HepG2 (cell line): Measurements from ENCODE around the gene SPN. TPM values are rescaled to one million over a fixed set of nuclear protein-coding genes. Genes with fewer than 3 reads are reported as not detected.

Experiments
- ATAC-seq: fragments of 200-7000 bp; cut with Tn5 transposase; 3 replicates; pipeline ENCODE4 v1.9.1; 2020; ENCODE audit warnings: mild to moderate bottlenecking, moderate library complexity
- BruUV-seq: library from RNA; stranded (reverse); fragments of 400-500 nt; replicated peaks from 2 replicates; lab custom pipeline; 2021; lab: Mats Ljungman, UMichigan
- CTCF ChIA-PET: fragments of 300-600 bp; formaldehyde crosslinking; extraction: SDS; loops from one replicate; lab custom pipeline; 2021; ENCODE audit warnings: low total read pairs, inconsistent platforms, low intra/inter-chr PET ratio; lab: Yijun Ruan, JAX
- POLR2A ChIA-PET: fragments of 350-600 bp; sonication (Branson Sonifier 250); formaldehyde crosslinking; loops from one replicate; lab custom pipeline; 2020; ENCODE audit warnings: antibody characterized with exemption, inconsistent platforms; lab: Yijun Ruan, JAX
- DNase-seq: peaks from one replicate; pipeline ENCODE4 v3.0.0-alpha.2; 2015; ENCODE audit warnings: low spot score
- FAIRE-seq: peaks from 3 replicates; lab custom pipeline; 2011; peaks lifted over from hg19 to GRCh38; lab: Jason Lieb, UNC
- H2AFZ ChIP-seq: one replicate; pipeline ENCODE4 v1.6.1; 2011; ENCODE audit warnings: low read length, inconsistent platforms
- H3K27ac ChIP-seq: fragments of 300-600 bp; 3 replicates; pipeline ENCODE4 v1.8.0; 2011; ENCODE audit warnings: mixed run types, mild to moderate bottlenecking, mixed read lengths, low read length, inconsistent platforms; ENCODE audit not compliant: insufficient read depth; ENCODE audit errors: extremely low read length
- H3K27me3 ChIP-seq, 2 experiments: fragments of 200-600 bp in 1 of 2; 2 replicates in 1 of 2; 3 replicates in 1 of 2; pipeline versions ENCODE4 v1.6.0 to v1.8.0; 2011; ENCODE audit warnings: low read length in 2 of 2, mild to moderate bottlenecking in 2 of 2, moderate library complexity in 2 of 2, inconsistent platforms in 1 of 2; ENCODE audit not compliant: insufficient read depth in 2 of 2, control insufficient read depth in 1 of 2
- H3K36me3 ChIP-seq, 2 experiments: fragments of 200-600 bp in 1 of 2; replicated peaks in 1 of 2; 2 replicates in 1 of 2; 3 replicates in 1 of 2; pipeline versions ENCODE4 v1.5.1 to v1.8.0; 2011; ENCODE audit warnings: low read length in 2 of 2, inconsistent platforms in 1 of 2; ENCODE audit not compliant: insufficient read depth in 2 of 2, control insufficient read depth in 1 of 2
- H3K4me1 ChIP-seq: 2 replicates; pipeline ENCODE4 v1.5.1; 2012; ENCODE audit warnings: low read length, inconsistent platforms; ENCODE audit not compliant: insufficient read depth
- H3K4me2 ChIP-seq: 2 replicates; pipeline ENCODE4 v1.6.0; 2011; ENCODE audit warnings: low read depth, low read length, inconsistent platforms
- H3K4me3 ChIP-seq, 3 experiments: fragments of 200-600 bp in 1 of 3; sonication (generic), shearing (Covaris generic) in 1 of 3; replicated peaks in 1 of 3; 2 replicates each; pipeline ENCODE4 v1.5.1; 2011 to 2016; ENCODE audit warnings: low read length in 3 of 3, inconsistent platforms in 2 of 3, low read depth in 2 of 3, mild to moderate bottlenecking in 2 of 3, control low read depth in 1 of 3, mixed read lengths in 1 of 3; ENCODE audit not compliant: insufficient read depth in 1 of 3
- H3K79me2 ChIP-seq: one replicate; pipeline ENCODE4 v1.6.1; 2011; ENCODE audit warnings: low read length, inconsistent platforms; ENCODE audit not compliant: insufficient read depth
- H3K9ac ChIP-seq: 2 replicates; pipeline ENCODE4 v1.6.0; 2011; ENCODE audit warnings: mild to moderate bottlenecking, low read depth, low read length, inconsistent platforms; ENCODE audit not compliant: insufficient read depth
- H3K9me3 ChIP-seq: 2 replicates; pipeline ENCODE4 v1.5.1; 2012; ENCODE audit warnings: mild to moderate bottlenecking, low read length
- H4K20me1 ChIP-seq: 2 replicates; pipeline ENCODE4 v1.6.0; 2011; ENCODE audit warnings: inconsistent platforms, mild to moderate bottlenecking, low read length, moderate library complexity; ENCODE audit not compliant: insufficient read depth
- CREB1 ChIP-seq, 2 experiments: fragments of 450-650 bp in 1 of 2; IDR thresholded peaks; 2 replicates each; pipeline ENCODE4 v1.6.1; 2016 to 2017; ENCODE audit warnings: control low read depth in 1 of 2, mild to moderate bottlenecking in 1 of 2, missing compliant biosample characterization in 1 of 2, missing genetic modification characterization in 1 of 2
- DDIT3 ChIP-seq: sonication (generic); formaldehyde crosslinking; IDR thresholded peaks from 2 replicates; pipeline ENCODE4 v1.4.0; 2020; ENCODE audit warnings: mild to moderate bottlenecking, missing genetic modification reagents
- ELF3 ChIP-seq: IDR thresholded peaks from 2 replicates; pipeline ENCODE4 v1.6.1; 2016; ENCODE audit warnings: missing genetic modification reagents, missing compliant biosample characterization
- MAFK ChIP-seq, 2 experiments: IDR thresholded peaks in 1 of 2; conservative IDR thresholded peaks in 1 of 2; 2 replicates each; pipeline ENCODE4 v1.6.1; 2011; ENCODE audit warnings: improper control_type of control experiment in 2 of 2, low read length in 2 of 2
- MTA3 ChIP-seq: sonication (generic); formaldehyde crosslinking; IDR thresholded peaks from 2 replicates; pipeline ENCODE4 v1.4.0; 2020; ENCODE audit warnings: missing genetic modification reagents
- YEATS4 ChIP-seq: sonication (generic); formaldehyde crosslinking; IDR thresholded peaks from 2 replicates; pipeline ENCODE4 v1.4.0; 2020; ENCODE audit warnings: missing genetic modification reagents, borderline replicate concordance
- ZFP41 ChIP-seq: sonication (generic); formaldehyde crosslinking; IDR thresholded peaks from 2 replicates; pipeline ENCODE4 v1.4.0; 2020; ENCODE audit warnings: mild to moderate bottlenecking, missing genetic modification reagents, borderline replicate concordance
- ZMYM4 ChIP-seq: sonication (generic); formaldehyde crosslinking; IDR thresholded peaks from 2 replicates; pipeline ENCODE4 v1.8.1; 2023; ENCODE audit warnings: mild to moderate bottlenecking, missing genetic modification reagents
- ZNF567 ChIP-seq: sonication (generic); formaldehyde crosslinking; IDR thresholded peaks from 2 replicates; pipeline ENCODE4 v1.8.1; 2023; ENCODE audit warnings: mild to moderate bottlenecking, missing genetic modification reagents, borderline replicate concordance
- ZNF781 ChIP-seq: sonication (generic); formaldehyde crosslinking; IDR thresholded peaks from 2 replicates; pipeline ENCODE4 v1.5.1; 2020; ENCODE audit warnings: borderline replicate concordance, mild to moderate bottlenecking, missing genetic modification reagents; ENCODE audit errors: not compliant biosample characterization
- ZNF782 ChIP-seq: sonication (generic); formaldehyde crosslinking; IDR thresholded peaks from 2 replicates; pipeline ENCODE4 v1.4.0; 2020; ENCODE audit warnings: missing genetic modification reagents, mild to moderate bottlenecking, borderline replicate concordance
- WGBS: methylation state at CpG from one replicate; pipeline ENCODE4 v1.1.6; 2017; ENCODE audit warnings: low lambda C conversion rate; 5-methylcytosine and 5-hydroxymethylcytosine counted together
- in situ Hi-C: cut with HindIII; loops from 2 replicates; pipeline ENCODE4 v1.10.0; 2017; ENCODE audit warnings: low pct_unique_long_range_greater_than_20kb; ENCODE audit not compliant: extremely low pct_ligation_motif_present
- intact Hi-C: fragments of 100-400 bp; cut with micrococcal nuclease; formaldehyde crosslinking; loops from one replicate; pipeline ENCODE4 v1.10.0; 2022; ENCODE audit not compliant: unreplicated experiment
- polyA plus RNA-seq, 8 experiments: library from polyadenylated mRNA; depleted of rRNA in 3 of 8; stranded (reverse) in 7 of 8; unstranded in 1 of 8; fragments of >200 nt; fragmentation: Illumina TruSeq in 4 of 8; extraction: Trizol in 4 of 8; gene quantifications; 2 replicates each; pipeline versions ENCODE4 v1.2.1 to v1.2.3, GENCODE V29; 2011 to 2016; ENCODE audit warnings: low read depth in 4 of 8, missing spikeins in 1 of 8, mixed read lengths in 1 of 8; ENCODE audit not compliant: insufficient read depth in 1 of 8
- total RNA-seq, 5 experiments: library from RNA; depleted of rRNA; stranded (reverse); fragments of >200 nt; fragmentation: Illumina TruSeq; extraction: Trizol; gene quantifications; 2 replicates each; pipeline ENCODE4 v1.2.3, GENCODE V29; 2016; ENCODE audit warnings: low read depth in 1 of 5
- TF ChIP-seq, protein P1 (sequence below): sonication (generic); formaldehyde crosslinking; IDR thresholded peaks from 2 replicates; pipeline ENCODE4 v1.4.0; 2020; ENCODE audit warnings: missing genetic modification reagents, borderline replicate concordance

SPN gene
- total and polyA plus RNA-seq, 2 of the 13 experiments (the other 11 are each of a cell fraction or from before 2014, with no cell fraction given): 0.22 to 1.6 TPM

GRCh38 chr16:29650771-29651170 lies 12.3 kb upstream of the SPN start:
- FAIRE-seq (no peak), ATAC-seq (no peak), DNase-seq (no peak)
- no peak overlapping the region for H3K27ac ChIP-seq
- peaks cover 52% of the 10 kb centered on the region for H3K4me1 ChIP-seq
- BruUV-seq: no TSS peak
- CTCF ChIA-PET: no interaction called here
- no peaks in the 10 kb centered on the region for H3K9me3 ChIP-seq
- intact Hi-C loops: no loop called here
- no peak overlapping the region for H3K4me3 ChIP-seq
- TF ChIP-seq ZNF781 (CRISPR knock-in tag) (no peak), MAFK (conservative IDR thresholded peaks at IDR 0.05 in 1 of 2, IDR thresholded peaks at IDR 0.05 in 1 of 2; ENCODE audit: low read length in 2 of 2) (no peak), DDIT3 (CRISPR knock-in tag) (no peak)
- POLR2A ChIA-PET: interaction anchor here (6.6 kb wide), 1 partner anchor 29 kb away, joined by 31 read pairs; the partner anchor contains the start of gene QPRT
- no peaks in the 10 kb centered on the region; a peak in 1 of 5 replicates for H3K27me3 ChIP-seq
- H3K36me3 ChIP-seq: no peaks in the 10 kb centered on the region
- no peaks in the 10 kb centered on the region for H4K20me1 ChIP-seq
- H3K9ac ChIP-seq: no peak overlapping the region
- WGBS: 88% methylated on average over 2 of the region's 2 CpGs
- H3K4me2 ChIP-seq: no peak overlapping the region
- in situ Hi-C loops: no loop called here
- no peak overlapping the region for H2AFZ ChIP-seq
- no peaks in the 10 kb centered on the region for H3K79me2 ChIP-seq

DNA sequence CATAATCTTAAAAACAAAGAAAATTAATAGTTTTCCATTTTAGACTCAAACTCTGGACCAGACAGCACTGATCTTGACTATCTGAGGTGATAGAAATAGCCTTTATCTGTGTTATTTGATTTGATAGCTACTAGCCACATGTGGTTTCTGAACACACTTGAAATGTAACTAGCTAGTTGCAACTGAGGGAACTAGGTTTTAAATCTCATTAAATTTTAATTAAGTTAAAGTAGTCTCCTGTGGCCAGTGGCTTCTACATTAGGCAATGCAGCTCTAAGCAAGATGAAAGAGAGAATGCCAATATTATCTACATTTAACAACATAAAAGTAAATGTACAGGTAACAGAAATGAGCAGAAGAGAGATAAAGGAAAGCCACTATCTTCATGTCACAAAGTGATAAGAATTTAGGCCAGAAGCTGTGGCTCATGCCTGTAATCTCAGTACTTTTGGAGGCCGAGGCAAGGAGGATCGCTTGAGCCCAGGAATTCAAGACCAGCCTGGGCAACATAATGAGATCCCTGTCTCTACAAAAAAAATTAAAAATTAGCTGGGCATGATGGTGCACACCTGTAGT lies 11.2 kb upstream of the SPN start:
- CTCF ChIA-PET: no interaction called here
- POLR2A ChIA-PET: interaction anchor here (6.6 kb wide), 1 partner anchor 28 kb away, joined by 31 read pairs; the partner anchor contains the start of gene QPRT
- BruUV-seq: no TSS peak
- no peak for DNase-seq
- Histone ChIP-seq H3K4me2 (no peak overlapping the region), H3K27me3 (no peaks in the 10 kb centered on the region), H3K4me1 (peaks cover 47% of the 10 kb centered on the region), H3K4me3 (no peak overlapping the region), H3K36me3 (no peaks in the 10 kb centered on the region), H2AFZ (no peak overlapping the region), H3K9me3 (no peaks in the 10 kb centered on the region), H4K20me1 (no peaks in the 10 kb centered on the region), H3K27ac (no peak overlapping the region), H3K9ac (no peak overlapping the region), H3K79me2 (no peaks in the 10 kb centered on the region)
- intact Hi-C loops: no loop called here
- in situ Hi-C loops: no loop called here
- no peak for ATAC-seq
- WGBS: 14% methylated on average over 2 of the region's 2 CpGs
- FAIRE-seq: no peak
- no peak for TF ChIP-seq CREB1 (IDR thresholded peaks at IDR 0.05)
- no peak for TF ChIP-seq CREB1 (CRISPR knock-in tag; IDR thresholded peaks at IDR 0.05)
- TF ChIP-seq ZNF567 (CRISPR knock-in tag): no peak
- TF ChIP-seq ZFP41 (CRISPR knock-in tag): no peak
- TF ChIP-seq YEATS4 (CRISPR knock-in tag): no peak
- no peak for TF ChIP-seq ZMYM4
- TF ChIP-seq ZNF782: no peak
- TF ChIP-seq MTA3 (CRISPR knock-in tag): no peak
- no peak for TF ChIP-seq ELF3 (CRISPR knock-in tag)
- TF ChIP-seq, protein P1, sequence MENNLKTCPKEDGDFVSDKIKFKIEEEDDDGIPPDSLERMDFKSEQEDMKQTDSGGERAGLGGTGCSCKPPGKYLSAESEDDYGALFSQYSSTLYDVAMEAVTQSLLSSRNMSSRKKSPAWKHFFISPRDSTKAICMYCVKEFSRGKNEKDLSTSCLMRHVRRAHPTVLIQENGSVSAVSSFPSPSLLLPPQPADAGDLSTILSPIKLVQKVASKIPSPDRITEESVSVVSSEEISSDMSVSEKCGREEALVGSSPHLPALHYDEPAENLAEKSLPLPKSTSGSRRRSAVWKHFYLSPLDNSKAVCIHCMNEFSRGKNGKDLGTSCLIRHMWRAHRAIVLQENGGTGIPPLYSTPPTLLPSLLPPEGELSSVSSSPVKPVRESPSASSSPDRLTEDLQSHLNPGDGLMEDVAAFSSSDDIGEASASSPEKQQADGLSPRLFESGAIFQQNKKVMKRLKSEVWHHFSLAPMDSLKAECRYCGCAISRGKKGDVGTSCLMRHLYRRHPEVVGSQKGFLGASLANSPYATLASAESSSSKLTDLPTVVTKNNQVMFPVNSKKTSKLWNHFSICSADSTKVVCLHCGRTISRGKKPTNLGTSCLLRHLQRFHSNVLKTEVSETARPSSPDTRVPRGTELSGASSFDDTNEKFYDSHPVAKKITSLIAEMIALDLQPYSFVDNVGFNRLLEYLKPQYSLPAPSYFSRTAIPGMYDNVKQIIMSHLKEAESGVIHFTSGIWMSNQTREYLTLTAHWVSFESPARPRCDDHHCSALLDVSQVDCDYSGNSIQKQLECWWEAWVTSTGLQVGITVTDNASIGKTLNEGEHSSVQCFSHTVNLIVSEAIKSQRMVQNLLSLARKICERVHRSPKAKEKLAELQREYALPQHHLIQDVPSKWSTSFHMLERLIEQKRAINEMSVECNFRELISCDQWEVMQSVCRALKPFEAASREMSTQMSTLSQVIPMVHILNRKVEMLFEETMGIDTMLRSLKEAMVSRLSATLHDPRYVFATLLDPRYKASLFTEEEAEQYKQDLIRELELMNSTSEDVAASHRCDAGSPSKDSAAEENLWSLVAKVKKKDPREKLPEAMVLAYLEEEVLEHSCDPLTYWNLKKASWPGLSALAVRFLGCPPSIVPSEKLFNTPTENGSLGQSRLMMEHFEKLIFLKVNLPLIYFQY (CRISPR knock-in tag): no peak
